Peyer's patch (tissue), 4 donors: ENCODE measurements around the gene ABCC8.

ENCODE experiments used
- POLR2A ChIP-seq, 2 donors: fragments of 450-650 bp; IDR thresholded peaks; one replicate each; pipeline ENCODE4 v1.5.1; 2017; ENCODE audit warnings: antibody characterized with exemption in 2 of 2, mild to moderate bottlenecking in 2 of 2, moderate library complexity in 2 of 2
- TF ChIP-seq, protein P1 (sequence below), 6 experiments: fragments of 450-650 bp in 4 of 6; fragments of 200-600 bp in 2 of 6; sonication (generic) in 1 of 6; IDR thresholded peaks; one replicate each; pipeline ENCODE4 v1.5.1; 2017 to 2019; ENCODE audit warnings: antibody characterized with exemption in 6 of 6, mild to moderate bottlenecking in 3 of 6, moderate library complexity in 1 of 6

DNA sequence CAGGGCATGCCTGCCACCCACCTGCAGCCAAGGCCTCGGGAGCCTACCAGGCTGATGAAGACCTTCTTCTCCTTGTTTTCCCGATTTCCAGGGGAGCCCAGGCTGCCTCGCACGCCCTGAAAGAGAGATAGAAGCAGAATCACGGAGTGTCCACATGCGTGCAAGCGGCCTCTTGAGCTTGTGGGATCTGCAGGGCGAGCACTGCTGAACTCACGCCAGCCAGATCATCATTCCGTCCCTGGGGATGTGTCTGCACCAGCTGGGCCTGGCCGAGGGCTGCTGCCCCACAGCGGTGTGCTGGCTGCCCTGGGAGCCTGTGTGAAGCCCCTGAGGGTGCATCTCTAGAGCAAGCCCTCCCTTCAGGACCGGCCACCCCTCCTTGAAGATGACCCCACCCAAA, 49.7 kb upstream of the ABCC8 start:
- TF ChIP-seq, protein P1, sequence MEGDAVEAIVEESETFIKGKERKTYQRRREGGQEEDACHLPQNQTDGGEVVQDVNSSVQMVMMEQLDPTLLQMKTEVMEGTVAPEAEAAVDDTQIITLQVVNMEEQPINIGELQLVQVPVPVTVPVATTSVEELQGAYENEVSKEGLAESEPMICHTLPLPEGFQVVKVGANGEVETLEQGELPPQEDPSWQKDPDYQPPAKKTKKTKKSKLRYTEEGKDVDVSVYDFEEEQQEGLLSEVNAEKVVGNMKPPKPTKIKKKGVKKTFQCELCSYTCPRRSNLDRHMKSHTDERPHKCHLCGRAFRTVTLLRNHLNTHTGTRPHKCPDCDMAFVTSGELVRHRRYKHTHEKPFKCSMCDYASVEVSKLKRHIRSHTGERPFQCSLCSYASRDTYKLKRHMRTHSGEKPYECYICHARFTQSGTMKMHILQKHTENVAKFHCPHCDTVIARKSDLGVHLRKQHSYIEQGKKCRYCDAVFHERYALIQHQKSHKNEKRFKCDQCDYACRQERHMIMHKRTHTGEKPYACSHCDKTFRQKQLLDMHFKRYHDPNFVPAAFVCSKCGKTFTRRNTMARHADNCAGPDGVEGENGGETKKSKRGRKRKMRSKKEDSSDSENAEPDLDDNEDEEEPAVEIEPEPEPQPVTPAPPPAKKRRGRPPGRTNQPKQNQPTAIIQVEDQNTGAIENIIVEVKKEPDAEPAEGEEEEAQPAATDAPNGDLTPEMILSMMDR (IDR thresholded peaks at IDR 0.05) = no peak
- no peak for TF ChIP-seq POLR2A (IDR thresholded peaks at IDR 0.05)
